Measurements from ENCODE around the gene BIN1. TPM values are rescaled to one million over a fixed set of nuclear protein-coding genes. Genes with fewer than 3 reads are reported as not detected.

The BIN1 gene
- total RNA-seq, 1 experiment from 2014 or later: 58.6 TPM

DNA sequence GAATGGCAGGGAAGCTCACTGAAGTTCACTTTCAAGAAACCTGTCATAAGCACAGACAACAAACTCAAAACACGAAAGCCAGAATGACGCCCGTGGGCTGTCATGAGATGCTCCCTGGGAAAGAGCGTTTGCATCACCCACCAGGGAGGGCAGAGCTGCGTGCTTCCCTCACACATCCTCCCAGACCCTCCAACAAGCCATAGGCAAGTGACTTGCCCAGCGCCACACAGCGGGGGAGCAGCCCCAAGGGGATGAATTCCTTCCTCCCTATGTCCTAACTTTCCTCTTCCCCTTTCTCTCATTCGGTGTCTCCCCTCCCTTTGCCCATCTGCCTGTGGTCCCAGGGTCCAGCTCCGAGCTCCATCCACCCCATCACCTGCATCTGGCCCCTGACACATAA lies 10.7 kb downstream of the BIN1 start:
- H3K27me3 ChIP-seq (ENCODE audit: control insufficient read depth, insufficient read depth, low read length): no peaks in the 10 kb centered on the region
- ChIA-PET POLR2A (interaction anchor here (0.6 kb wide), 1 partner anchor 18 kb away, joined by 3 read pairs; no protein-coding TSS in a partner anchor), CTCF (no interaction called here)
- H3K9me3 ChIP-seq (ENCODE audit: control insufficient read depth, insufficient read depth, low read depth, low read length): no peaks in the 10 kb centered on the region
- no peak overlapping the region for H3K4me3 ChIP-seq (ENCODE audit: low read depth in 2 of 2, low read length in 2 of 2)
- no peaks in the 10 kb centered on the region for H3K36me3 ChIP-seq (ENCODE audit: control insufficient read depth, insufficient read depth, low read length)
- DNase-seq (ENCODE audit: low read depth, low spot score) (no peak), ATAC-seq (no peak)
- intact Hi-C loops (cut with micrococcal nuclease; ENCODE audit: unreplicated experiment) (no loop called here), in situ Hi-C loops (cut with HindIII; ENCODE audit: low pct_unique_long_range_greater_than_20kb, low sequenced_read_pairs) (no loop called here)
- BruUV-seq (replicated peaks): no TSS peak
- TF ChIP-seq REST (IDR thresholded peaks at IDR 0.05; ENCODE audit: insufficient read depth in 1 of 2, low read depth in 2 of 2, low read length in 1 of 2) (no peak), TCF7L2 (IDR thresholded peaks at IDR 0.05; ENCODE audit: low read depth, low read length) (no peak), POLR2AphosphoS5 (IDR thresholded peaks at IDR 0.05; ENCODE audit: low read depth, low read length) (no peak), SIN3A (IDR thresholded peaks at IDR 0.05; ENCODE audit: borderline replicate concordance, insufficient read depth, low read depth, low read length) (no peak)
- TF ChIP-seq, protein P1, sequence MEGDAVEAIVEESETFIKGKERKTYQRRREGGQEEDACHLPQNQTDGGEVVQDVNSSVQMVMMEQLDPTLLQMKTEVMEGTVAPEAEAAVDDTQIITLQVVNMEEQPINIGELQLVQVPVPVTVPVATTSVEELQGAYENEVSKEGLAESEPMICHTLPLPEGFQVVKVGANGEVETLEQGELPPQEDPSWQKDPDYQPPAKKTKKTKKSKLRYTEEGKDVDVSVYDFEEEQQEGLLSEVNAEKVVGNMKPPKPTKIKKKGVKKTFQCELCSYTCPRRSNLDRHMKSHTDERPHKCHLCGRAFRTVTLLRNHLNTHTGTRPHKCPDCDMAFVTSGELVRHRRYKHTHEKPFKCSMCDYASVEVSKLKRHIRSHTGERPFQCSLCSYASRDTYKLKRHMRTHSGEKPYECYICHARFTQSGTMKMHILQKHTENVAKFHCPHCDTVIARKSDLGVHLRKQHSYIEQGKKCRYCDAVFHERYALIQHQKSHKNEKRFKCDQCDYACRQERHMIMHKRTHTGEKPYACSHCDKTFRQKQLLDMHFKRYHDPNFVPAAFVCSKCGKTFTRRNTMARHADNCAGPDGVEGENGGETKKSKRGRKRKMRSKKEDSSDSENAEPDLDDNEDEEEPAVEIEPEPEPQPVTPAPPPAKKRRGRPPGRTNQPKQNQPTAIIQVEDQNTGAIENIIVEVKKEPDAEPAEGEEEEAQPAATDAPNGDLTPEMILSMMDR (IDR thresholded peaks at IDR 0.05): no peak
- H3K27ac ChIP-seq (ENCODE audit: low read length): no peak overlapping the region
- H3K4me1 ChIP-seq (ENCODE audit: control insufficient read depth, insufficient read depth, low read length): peaks cover 18% of the 10 kb centered on the region

- H3K27ac ChIP-seq (ENCODE audit: low read length): no peak overlapping the region
Measured at GRCh38 chr2:127095784-127096183, 11.2 kb downstream of the BIN1 start.

More at GRCh38 chr2:127095784-127096183, 11.2 kb downstream of the BIN1 start:
- Histone ChIP-seq H3K4me1 (ENCODE audit: control insufficient read depth, insufficient read depth, low read length) (peaks cover 13% of the 10 kb centered on the region), H3K4me3 (ENCODE audit: low read depth in 2 of 2, low read length in 2 of 2) (no peak overlapping the region), H3K36me3 (ENCODE audit: control insufficient read depth, insufficient read depth, low read length) (no peaks in the 10 kb centered on the region), H3K27me3 (ENCODE audit: control insufficient read depth, insufficient read depth, low read length) (no peaks in the 10 kb centered on the region), H3K9me3 (ENCODE audit: control insufficient read depth, insufficient read depth, low read depth, low read length) (no peaks in the 10 kb centered on the region)
- DNase-seq (ENCODE audit: low read depth, low spot score): no peak
- BruUV-seq (replicated peaks): no TSS peak
- in situ Hi-C loops (cut with HindIII; ENCODE audit: low pct_unique_long_range_greater_than_20kb, low sequenced_read_pairs) (no loop called here), intact Hi-C loops (cut with micrococcal nuclease; ENCODE audit: unreplicated experiment) (no loop called here)
- TF ChIP-seq, protein P1 (IDR thresholded peaks at IDR 0.05): no peak
- TF ChIP-seq POLR2AphosphoS5 (IDR thresholded peaks at IDR 0.05; ENCODE audit: low read depth, low read length): no peak
- no peak for TF ChIP-seq SIN3A (IDR thresholded peaks at IDR 0.05; ENCODE audit: borderline replicate concordance, insufficient read depth, low read depth, low read length)
- TF ChIP-seq TCF7L2 (IDR thresholded peaks at IDR 0.05; ENCODE audit: low read depth, low read length): no peak
- TF ChIP-seq REST (IDR thresholded peaks at IDR 0.05; ENCODE audit: insufficient read depth in 1 of 2, low read depth in 2 of 2, low read length in 1 of 2): no peak
- ATAC-seq: no peak
- POLR2A ChIA-PET: interaction anchor here (0.6 kb wide), 1 partner anchor 17 kb away, joined by 3 read pairs; no protein-coding TSS in a partner anchor
- CTCF ChIA-PET: no interaction called here

All from Panc1 (cell line).